ENCODE results near the gene PLA2G12A.

The PLA2G12A gene

DNA sequence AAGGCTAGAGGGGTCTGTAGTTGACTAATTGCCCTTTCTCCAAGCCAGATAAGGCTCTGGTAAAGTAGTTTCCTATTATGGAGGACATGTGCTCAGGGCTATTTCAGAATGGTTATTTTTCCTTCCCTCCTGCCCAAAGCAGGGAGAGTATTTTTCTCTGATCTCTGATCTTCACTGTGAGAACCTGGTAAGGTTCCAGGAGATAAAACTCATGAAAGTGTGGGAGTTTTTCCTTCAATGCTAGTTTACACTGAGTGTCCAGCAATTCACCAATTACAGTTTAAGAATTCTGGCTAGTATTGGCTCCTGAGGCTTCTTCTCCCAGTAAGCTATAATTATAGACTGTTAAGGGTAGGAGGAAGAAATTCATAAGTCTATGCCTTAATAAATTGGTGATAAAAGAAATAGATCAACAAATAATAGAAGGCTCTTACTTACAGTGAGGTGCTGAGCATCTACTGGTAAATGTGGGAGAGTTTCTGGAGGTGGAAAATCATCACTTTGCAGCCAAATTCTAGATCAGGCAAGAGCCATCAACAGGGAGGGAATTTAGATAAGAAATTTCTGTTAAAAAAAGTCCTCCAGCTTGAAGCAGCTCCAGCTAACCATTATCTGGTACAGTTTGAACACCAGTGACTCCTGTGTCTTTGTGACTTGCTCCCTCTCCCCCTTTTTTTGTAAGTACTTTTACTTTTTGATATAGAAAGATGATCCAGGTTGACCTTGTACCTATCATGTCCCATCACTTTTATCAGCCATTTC, 57.5 kb downstream of the PLA2G12A start:
- TF ChIP-seq SIN3A (IDR thresholded peaks at IDR 0.05; ENCODE audit: borderline replicate concordance, insufficient read depth, low read length): no peak
- TF ChIP-seq, protein P1, sequence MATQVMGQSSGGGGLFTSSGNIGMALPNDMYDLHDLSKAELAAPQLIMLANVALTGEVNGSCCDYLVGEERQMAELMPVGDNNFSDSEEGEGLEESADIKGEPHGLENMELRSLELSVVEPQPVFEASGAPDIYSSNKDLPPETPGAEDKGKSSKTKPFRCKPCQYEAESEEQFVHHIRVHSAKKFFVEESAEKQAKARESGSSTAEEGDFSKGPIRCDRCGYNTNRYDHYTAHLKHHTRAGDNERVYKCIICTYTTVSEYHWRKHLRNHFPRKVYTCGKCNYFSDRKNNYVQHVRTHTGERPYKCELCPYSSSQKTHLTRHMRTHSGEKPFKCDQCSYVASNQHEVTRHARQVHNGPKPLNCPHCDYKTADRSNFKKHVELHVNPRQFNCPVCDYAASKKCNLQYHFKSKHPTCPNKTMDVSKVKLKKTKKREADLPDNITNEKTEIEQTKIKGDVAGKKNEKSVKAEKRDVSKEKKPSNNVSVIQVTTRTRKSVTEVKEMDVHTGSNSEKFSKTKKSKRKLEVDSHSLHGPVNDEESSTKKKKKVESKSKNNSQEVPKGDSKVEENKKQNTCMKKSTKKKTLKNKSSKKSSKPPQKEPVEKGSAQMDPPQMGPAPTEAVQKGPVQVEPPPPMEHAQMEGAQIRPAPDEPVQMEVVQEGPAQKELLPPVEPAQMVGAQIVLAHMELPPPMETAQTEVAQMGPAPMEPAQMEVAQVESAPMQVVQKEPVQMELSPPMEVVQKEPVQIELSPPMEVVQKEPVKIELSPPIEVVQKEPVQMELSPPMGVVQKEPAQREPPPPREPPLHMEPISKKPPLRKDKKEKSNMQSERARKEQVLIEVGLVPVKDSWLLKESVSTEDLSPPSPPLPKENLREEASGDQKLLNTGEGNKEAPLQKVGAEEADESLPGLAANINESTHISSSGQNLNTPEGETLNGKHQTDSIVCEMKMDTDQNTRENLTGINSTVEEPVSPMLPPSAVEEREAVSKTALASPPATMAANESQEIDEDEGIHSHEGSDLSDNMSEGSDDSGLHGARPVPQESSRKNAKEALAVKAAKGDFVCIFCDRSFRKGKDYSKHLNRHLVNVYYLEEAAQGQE (IDR thresholded peaks at IDR 0.05; ENCODE audit: insufficient read depth in 1 of 2, low read depth in 2 of 2, low read length in 2 of 2): no peak
- TF ChIP-seq FOXP2 (optimal IDR thresholded peaks at IDR 0.05; ENCODE audit: borderline replicate concordance, extremely low read depth, extremely low read length, insufficient read depth): no peak
- TF ChIP-seq POLR2AphosphoS5 (IDR thresholded peaks at IDR 0.05; ENCODE audit: low read depth, low read length): no peak

DNA sequence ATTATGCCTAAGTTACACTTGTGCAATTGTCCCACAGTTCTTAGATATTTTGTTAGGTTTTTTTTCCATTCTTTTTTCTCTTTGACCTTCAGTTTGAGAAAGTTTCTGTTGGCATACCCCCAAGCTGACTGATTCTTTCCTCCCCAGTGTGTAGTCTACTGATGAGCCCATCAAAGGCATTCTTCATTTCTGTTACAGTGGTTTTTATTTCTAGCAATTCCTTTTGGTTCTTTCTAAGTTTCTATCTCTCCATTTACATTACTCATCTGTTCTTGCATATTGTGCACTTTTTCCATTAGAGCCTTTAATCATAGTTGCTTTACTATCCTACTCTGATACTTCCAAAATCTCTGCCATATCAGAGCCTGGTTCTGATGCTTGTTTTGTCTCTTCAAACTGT, 58.5 kb downstream of the PLA2G12A start:
- no peak for TF ChIP-seq POLR2AphosphoS5 (IDR thresholded peaks at IDR 0.05; ENCODE audit: low read depth, low read length)
- TF ChIP-seq SIN3A (IDR thresholded peaks at IDR 0.05; ENCODE audit: borderline replicate concordance, insufficient read depth, low read length): no peak
- TF ChIP-seq TAF1 (IDR thresholded peaks at IDR 0.05; ENCODE audit: borderline replicate concordance, insufficient read depth, low read length): no peak
- TF ChIP-seq, protein P1 (IDR thresholded peaks at IDR 0.05; ENCODE audit: insufficient read depth in 1 of 2, low read depth in 2 of 2, low read length in 2 of 2): no peak

DNA sequence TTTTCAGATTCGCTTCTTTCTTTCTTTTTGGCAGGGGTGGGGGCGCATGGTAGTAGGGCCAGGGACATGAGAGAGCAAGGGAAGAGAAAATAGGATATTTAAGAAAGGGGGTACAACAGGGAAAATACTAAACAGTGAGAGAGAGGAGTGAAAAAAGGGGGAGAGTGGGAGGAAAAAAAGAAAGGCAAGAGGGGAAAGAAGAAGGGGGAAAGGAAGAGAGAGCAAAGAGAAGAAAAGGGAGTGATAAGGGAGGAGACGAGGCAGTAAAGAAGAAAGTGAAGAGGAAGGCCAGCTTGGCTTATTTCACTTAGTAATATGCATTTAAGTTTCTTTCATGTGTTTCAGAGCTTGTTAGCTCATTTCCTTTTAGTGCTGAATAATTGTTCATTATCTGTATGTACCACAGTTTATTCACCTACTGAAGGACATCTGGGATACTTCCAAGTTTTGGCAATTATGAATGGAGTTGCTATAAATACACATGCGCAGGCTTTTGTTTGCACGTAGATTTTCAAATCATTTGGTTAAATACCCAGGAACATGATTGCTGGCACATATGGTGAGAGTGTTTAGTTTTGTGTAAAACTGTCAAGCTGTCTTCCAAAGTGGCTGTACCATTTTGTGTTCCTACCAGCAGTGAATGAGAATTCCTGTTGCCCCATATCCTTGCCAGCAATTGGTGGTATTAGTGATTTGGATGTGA, 63.9 kb downstream of the PLA2G12A start:
- TF ChIP-seq TAF1 (IDR thresholded peaks at IDR 0.05; ENCODE audit: borderline replicate concordance, insufficient read depth, low read length) (no peak), SIN3A (IDR thresholded peaks at IDR 0.05; ENCODE audit: borderline replicate concordance, insufficient read depth, low read length) (no peak), FOXP2 (optimal IDR thresholded peaks at IDR 0.05; ENCODE audit: borderline replicate concordance, extremely low read depth, extremely low read length, insufficient read depth) (no peak), POLR2AphosphoS5 (IDR thresholded peaks at IDR 0.05; ENCODE audit: low read depth, low read length) (no peak)
- TF ChIP-seq, protein P1 (IDR thresholded peaks at IDR 0.05; ENCODE audit: insufficient read depth in 1 of 2, low read depth in 2 of 2, low read length in 2 of 2): no peak

DNA sequence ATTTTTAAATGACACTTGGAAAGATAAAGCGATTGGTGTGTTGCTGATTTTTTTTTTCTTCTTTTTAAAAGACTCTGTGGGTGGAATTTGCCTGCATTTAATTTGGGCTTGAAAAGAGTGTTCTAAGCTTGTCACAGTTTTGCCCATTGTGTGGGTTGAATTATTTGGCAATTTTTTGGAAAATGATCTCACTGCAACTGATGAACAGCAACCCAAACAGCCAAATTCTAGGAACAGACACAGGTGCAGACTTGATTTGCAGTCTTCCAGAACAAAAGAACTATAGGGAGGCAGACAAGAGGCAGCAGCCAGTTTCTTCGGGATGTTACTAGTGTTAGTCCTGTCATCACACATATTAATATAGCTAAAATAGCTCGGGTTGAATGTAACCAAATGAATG, 67.1 kb downstream of the PLA2G12A start:
- TF ChIP-seq POLR2AphosphoS5 (IDR thresholded peaks at IDR 0.05; ENCODE audit: low read depth, low read length): no peak
- no peak for TF ChIP-seq SIN3A (IDR thresholded peaks at IDR 0.05; ENCODE audit: borderline replicate concordance, insufficient read depth, low read length)

DNA sequence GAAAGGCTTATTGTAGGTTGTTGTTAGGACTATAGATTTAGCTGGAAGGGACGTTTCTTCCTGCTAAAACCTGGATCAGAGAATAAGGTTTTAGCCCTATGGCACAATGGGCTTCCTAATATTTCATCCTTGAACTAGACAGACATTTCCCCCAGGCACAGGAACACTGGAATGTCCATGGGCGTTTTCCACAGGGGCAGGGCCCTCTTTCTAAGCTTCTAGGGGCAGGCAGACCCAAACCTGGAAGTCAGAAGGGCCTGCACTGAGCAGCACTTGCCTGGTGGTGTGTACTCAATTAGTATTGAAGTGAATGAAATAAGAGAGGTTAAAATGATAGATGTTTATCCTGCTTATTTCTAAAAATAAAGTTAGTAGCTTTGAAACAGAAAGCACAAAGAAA, 67.8 kb downstream of the PLA2G12A start:
- TF ChIP-seq POLR2AphosphoS5 (IDR thresholded peaks at IDR 0.05; ENCODE audit: low read depth, low read length) (no peak), SIN3A (IDR thresholded peaks at IDR 0.05; ENCODE audit: borderline replicate concordance, insufficient read depth, low read length) (no peak), TAF1 (IDR thresholded peaks at IDR 0.05; ENCODE audit: borderline replicate concordance, insufficient read depth, low read length) (no peak), FOXP2 (optimal IDR thresholded peaks at IDR 0.05; ENCODE audit: borderline replicate concordance, extremely low read depth, extremely low read length, insufficient read depth) (no peak)
- TF ChIP-seq, protein P1 (IDR thresholded peaks at IDR 0.05; ENCODE audit: insufficient read depth in 1 of 2, low read depth in 2 of 2, low read length in 2 of 2): no peak

Measured in PFSK-1 (cell line).